Measurements from ENCODE around the gene BCL7A. TPM values are rescaled to one million over a fixed set of nuclear protein-coding genes. Genes with fewer than 3 reads are reported as not detected.
A peak's percentile ranks its signal among the peaks of the same experiment; 100 is the strongest.

BCL7A gene
- total RNA-seq, 4 donors from 2014 or later = 0.26 to 12.2 (median 4.2) TPM

- no peaks in the 10 kb centered on the region for H3K9me3 ChIP-seq
- H3K4me1 ChIP-seq = peaks cover 0 to 10% of the 10 kb centered on the region in 2 donors
- H3K27me3 ChIP-seq = no peaks in the 10 kb centered on the region
- DNase-seq = no peak
- no peak overlapping the region for H3K27ac ChIP-seq
- no peaks in the 10 kb centered on the region for H3K36me3 ChIP-seq
- no peak overlapping the region for H3K4me3 ChIP-seq
- TF ChIP-seq POLR2A (IDR thresholded peaks at IDR 0.05) (no peak), CTCF (IDR thresholded peaks at IDR 0.05) (no peak)
- intact Hi-C loops (cut with DNase I; ENCODE audit: low total_unique reads) = no loop called here
Measured at GRCh38 chr12:122057007-122057735, 35.5 kb downstream of the BCL7A start.

- H3K27ac ChIP-seq = no peak overlapping the region
- intact Hi-C loops (cut with DNase I; ENCODE audit: low total_unique reads) = no loop called here
- no peaks in the 10 kb centered on the region for H3K36me3 ChIP-seq
- peaks cover 0 to 16% of the 10 kb centered on the region in 2 donors for H3K4me1 ChIP-seq
- DNase-seq = no peak
- no peaks in the 10 kb centered on the region for H3K9me3 ChIP-seq
- no peak overlapping the region for H3K4me3 ChIP-seq
- TF ChIP-seq CTCF (IDR thresholded peaks at IDR 0.05) (no peak), POLR2A (IDR thresholded peaks at IDR 0.05) (no peak)
- H3K27me3 ChIP-seq = no peaks in the 10 kb centered on the region
Measured at GRCh38 chr12:122057769-122058168, 36.1 kb downstream of the BCL7A start.

GRCh38 chr12:122058549-122059149 is 37.0 kb downstream of the BCL7A start:
- no peak for TF ChIP-seq CTCF (IDR thresholded peaks at IDR 0.05)
- no peak for TF ChIP-seq POLR2A (IDR thresholded peaks at IDR 0.05)
- Histone ChIP-seq H3K27me3 (no peaks in the 10 kb centered on the region), H3K9me3 (no peaks in the 10 kb centered on the region), H3K4me1 (peaks cover 5 to 16% of the 10 kb centered on the region in 2 donors), H3K27ac (no peak overlapping the region), H3K36me3 (no peaks in the 10 kb centered on the region), H3K4me3 (no peak overlapping the region)
- no peak for DNase-seq
- intact Hi-C loops (cut with DNase I; ENCODE audit: low total_unique reads) = no loop called here

GRCh38 chr12:122059203-122059960 is 37.7 kb downstream of the BCL7A start:
- Histone ChIP-seq H3K4me3 (no peak overlapping the region), H3K27ac (peak overlapping the region; percentile 59 to 88), H3K9me3 (no peaks in the 10 kb centered on the region), H3K36me3 (no peaks in the 10 kb centered on the region), H3K4me1 (peaks cover 6 to 16% of the 10 kb centered on the region in 2 donors), H3K27me3 (no peaks in the 10 kb centered on the region)
- intact Hi-C loops (cut with DNase I; ENCODE audit: low total_unique reads) = no loop called here
- DNase-seq = no peak
- no peak for TF ChIP-seq CTCF (IDR thresholded peaks at IDR 0.05)
- no peak for TF ChIP-seq POLR2A (IDR thresholded peaks at IDR 0.05)

GRCh38 chr12:122060081-122060501 is 38.4 kb downstream of the BCL7A start:
- Histone ChIP-seq H3K27me3 (no peaks in the 10 kb centered on the region), H3K36me3 (no peaks in the 10 kb centered on the region), H3K27ac (peak overlapping the region; percentile 59 to 88), H3K4me1 (peaks cover 6 to 16% of the 10 kb centered on the region in 2 donors), H3K4me3 (no peak overlapping the region), H3K9me3 (no peaks in the 10 kb centered on the region)
- peak; percentile 54 to 60 for DNase-seq
- TF ChIP-seq CTCF (IDR thresholded peaks at IDR 0.05) (no peak), POLR2A (IDR thresholded peaks at IDR 0.05) (no peak)
- intact Hi-C loops (cut with DNase I; ENCODE audit: low total_unique reads) = no loop called here
